ENCODE measurements around the gene NTNG1.
"Not testable (repeated sequence)": the region's sequence is repeated elsewhere in the genome, so short reads cannot be mapped to it uniquely, and the experiment has no call there.

Gene NTNG1

GRCh38 chr1:107140703-107141490, at the start of gene NTNG1:
TSS of gene NTNG1 (plus strand) at chr1:107141039.
- DNase-seq: no peak

- no peak for DNase-seq
These were observed 49.4 kb upstream of the NTNG1 start for GRCh38 chr1:107091418-107091817.

GRCh38 chr1:107093395-107093794, 47.4 kb upstream of the NTNG1 start:
- DNase-seq: not testable (repeated sequence)

- DNase-seq: no peak
These were observed 45.2 kb upstream of the NTNG1 start for GRCh38 chr1:107095647-107096046.

- DNase-seq: no peak
These were observed 44.1 kb upstream of the NTNG1 start for GRCh38 chr1:107096690-107097089.

GRCh38 chr1:107098961-107099360, 41.9 kb upstream of the NTNG1 start:
- no peak for DNase-seq

GRCh38 chr1:107100331-107100984, 40.4 kb upstream of the NTNG1 start:
- no peak for DNase-seq

- DNase-seq: no peak
These were observed 34.9 kb upstream of the NTNG1 start for GRCh38 chr1:107105914-107106313.

GRCh38 chr1:107110326-107110725, 30.5 kb upstream of the NTNG1 start:
- no peak for DNase-seq

GRCh38 chr1:107116306-107116790, 24.5 kb upstream of the NTNG1 start:
- no peak for DNase-seq

- no peak for DNase-seq
These were observed 18.6 kb upstream of the NTNG1 start for GRCh38 chr1:107122225-107122624.

- DNase-seq: no peak
These were observed 17.1 kb upstream of the NTNG1 start for GRCh38 chr1:107123741-107124140.

GRCh38 chr1:107124694-107125093, 16.1 kb upstream of the NTNG1 start:
- DNase-seq: no peak

- no peak for DNase-seq
These were observed 8.6 kb upstream of the NTNG1 start for GRCh38 chr1:107132195-107132594.

GRCh38 chr1:107132780-107133179, 8.1 kb upstream of the NTNG1 start:
- no peak for DNase-seq

GRCh38 chr1:107135463-107135862, 5.4 kb upstream of the NTNG1 start:
- no peak for DNase-seq

- DNase-seq: no peak
These were observed 2.7 kb upstream of the NTNG1 start for GRCh38 chr1:107138166-107138565.

GRCh38 chr1:107138767-107139445, 1.9 kb upstream of the NTNG1 start:
- DNase-seq: no peak

- DNase-seq: no peak
These were observed 771 bp upstream of the NTNG1 start for GRCh38 chr1:107139833-107140702.

GRCh38 chr1:107141491-107142126, 770 bp downstream of the NTNG1 start:
- no peak for DNase-seq

GRCh38 chr1:107142140-107142542, 1.3 kb downstream of the NTNG1 start:
- no peak for DNase-seq

- no peak for DNase-seq
These were observed 1.8 kb downstream of the NTNG1 start for GRCh38 chr1:107142666-107143065.

Data from activated CD4-positive, alpha-beta T cell treated with anti-CD3 and anti-CD28 coated beads, Interleukin-2, amount 50 U/mL, for 1 hour (primary cell).